GM12801 (cell line): ENCODE measurements around the gene ZGLP1.

Experiments used
- CTCF ChIP-seq: IDR thresholded peaks from one replicate; pipeline ENCODE4 v1.5.1; 2011; ENCODE audit warnings: control low read depth; ENCODE audit not compliant: insufficient read length; ENCODE audit errors: extremely low read depth

The ZGLP1 gene

GRCh38 chr19:10332965-10333757, 23.5 kb upstream of the ZGLP1 start, which contains the start of gene RAVER1:
RAVER1 (minus strand) TSS chr19:10333529; CDS start chr19:10333507, 22 bp downstream.
- TF ChIP-seq CTCF, result no peak

GRCh38 chr19:10332158-10332964, 22.7 kb upstream of the ZGLP1 start:
- TF ChIP-seq CTCF, result no peak

GRCh38 chr19:10329555-10329954, 19.9 kb upstream of the ZGLP1 start:
- TF ChIP-seq CTCF, result no peak

GRCh38 chr19:10328558-10329429, 19.2 kb upstream of the ZGLP1 start:
- TF ChIP-seq CTCF, result no peak

- TF ChIP-seq CTCF, result no peak
These were observed 18.2 kb upstream of the ZGLP1 start for GRCh38 chr19:10327793-10328192.

- no peak for TF ChIP-seq CTCF
These were observed 16.1 kb upstream of the ZGLP1 start for GRCh38 chr19:10325732-10326131.
